Fibroblast of villous mesenchyme (primary cell): ENCODE data around the gene NIP7. TPM values are rescaled to one million over a fixed set of nuclear protein-coding genes. Genes with fewer than 3 reads are reported as not detected.
"Not testable (repeated sequence)": the region's sequence is repeated elsewhere in the genome, so short reads cannot be mapped to it uniquely, and the experiment has no call there.

Source experiments
- DNase-seq: peaks from one replicate; pipeline ENCODE4 v3.0.0-alpha.2; 2010; ENCODE audit warnings: low read depth
- H3K4me3 ChIP-seq: 2 replicates; pipeline ENCODE4 v1.5.1; 2011; ENCODE audit warnings: low read depth, mild to moderate bottlenecking, low read length
- CTCF ChIP-seq: IDR thresholded peaks from 2 replicates; pipeline ENCODE4 v1.5.1; 2012; ENCODE audit warnings: low read depth, mild to moderate bottlenecking, low read length; ENCODE audit not compliant: insufficient read depth
- total RNA-seq: library from RNA; depleted of rRNA; stranded (reverse); fragments of >200 nt; gene quantifications from 2 replicates; pipeline ENCODE4 v1.2.3, GENCODE V29; 2012

The NIP7 gene
- total RNA-seq, 1 donor, result 35.4 TPM

GRCh38 chr16:69345923-69346322 is 6.4 kb downstream of the NIP7 start:
- no peak overlapping the region for H3K4me3 ChIP-seq
- no peak for TF ChIP-seq CTCF
- no peak for DNase-seq

- no peak for TF ChIP-seq CTCF
- DNase-seq, result no peak
- H3K4me3 ChIP-seq, result no peak overlapping the region
Measured at GRCh38 chr16:69346683-69347082, 7.1 kb downstream of the NIP7 start.

GRCh38 chr16:69348222-69348621 is 8.7 kb downstream of the NIP7 start:
- no peak for DNase-seq
- H3K4me3 ChIP-seq, result no peak overlapping the region
- no peak for TF ChIP-seq CTCF

DNA sequence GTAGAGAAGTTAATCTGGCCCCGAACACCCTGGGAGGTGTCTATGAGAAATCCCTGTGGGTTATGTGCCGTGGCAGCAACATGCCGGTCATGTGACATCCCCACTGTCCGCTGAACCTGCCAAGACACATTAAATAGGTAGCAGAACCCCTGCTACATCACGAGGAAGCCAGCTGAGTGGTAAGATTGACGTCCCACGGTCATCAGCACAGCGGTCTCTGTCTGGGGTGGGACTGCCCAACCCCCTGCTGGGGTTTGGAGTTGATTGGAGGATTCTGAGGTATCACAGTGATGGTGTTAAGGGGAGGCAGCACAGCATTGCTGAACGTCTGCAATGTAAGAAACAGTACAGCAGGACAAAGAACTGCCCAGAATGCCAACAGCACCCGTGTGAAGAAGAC is 10.0 kb downstream of the NIP7 start:
- no peak for TF ChIP-seq CTCF
- no peak overlapping the region for H3K4me3 ChIP-seq
- DNase-seq, result no peak

- DNase-seq, result no peak
- no peak for TF ChIP-seq CTCF
- H3K4me3 ChIP-seq, result no peak overlapping the region
Measured at GRCh38 chr16:69350536-69351133, 11.1 kb downstream of the NIP7 start.

- no peak for TF ChIP-seq CTCF
- no peak within 1 kb of the TSS for H3K4me3 ChIP-seq
- DNase-seq, result no peak
Measured at GRCh38 chr16:69351309-69352027, 11.9 kb downstream of the NIP7 start, which contains the start of gene TMED6. Gene TMED6 (minus strand): TSS chr16:69351786. CDS start chr16:69351753, 33 bp downstream.

GRCh38 chr16:69360070-69360469 is 20.5 kb downstream of the NIP7 start:
- not testable (repeated sequence) for DNase-seq, H3K4me3 ChIP-seq
